HG03103 (cell line): Measurements from ENCODE around the gene SDCCAG8.

Source experiments
- ATAC-seq: cut with Tn5 transposase; IDR thresholded peaks from one replicate; pipeline ENCODE4 v1.9.1; 2021; ENCODE audit warnings: low read depth; ENCODE audit not compliant: unreplicated experiment

SDCCAG8 gene

DNA sequence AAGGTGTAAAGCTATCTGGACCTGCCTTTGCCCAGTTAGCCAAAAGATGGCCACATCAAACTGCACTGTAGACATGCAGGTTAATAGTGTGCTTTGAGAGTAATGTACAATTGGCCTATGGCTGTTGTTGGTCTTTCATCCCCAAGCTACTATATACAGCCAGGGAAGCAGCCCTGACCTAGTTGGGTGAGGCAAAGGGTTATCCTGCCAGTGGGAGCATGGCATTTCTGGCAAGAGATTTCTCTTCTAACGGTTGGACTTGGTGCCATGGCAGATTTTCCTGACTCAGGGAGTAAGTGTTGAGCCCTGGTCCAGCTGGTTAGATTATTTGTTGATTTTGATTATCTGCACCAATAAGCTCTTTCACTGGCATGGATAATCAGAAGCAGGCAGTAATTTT is 119.8 kb downstream of the SDCCAG8 start:
- ATAC-seq, result no peak

GRCh38 chr1:243378669-243379068 is 122.8 kb downstream of the SDCCAG8 start:
- no peak for ATAC-seq

DNA sequence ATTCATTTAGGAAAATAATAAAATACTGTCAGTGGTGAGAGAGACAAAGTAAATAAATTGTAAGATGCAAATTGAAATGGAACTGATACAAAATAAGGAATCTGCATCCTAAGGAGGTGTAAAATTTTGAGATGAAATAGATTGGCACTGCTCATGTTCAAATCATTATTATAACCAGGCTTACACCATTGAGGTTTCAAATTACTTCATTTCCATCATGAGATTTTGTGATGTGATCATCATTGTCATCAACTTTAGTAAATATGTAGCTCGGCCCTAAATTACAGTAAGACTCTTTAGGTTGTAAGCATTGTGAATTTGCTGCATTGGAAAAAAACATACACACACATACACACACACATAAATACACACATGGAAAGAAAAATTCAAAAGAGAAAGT is 123.4 kb downstream of the SDCCAG8 start:
- no peak for ATAC-seq

- ATAC-seq, result no peak
Measured at GRCh38 chr1:243379706-243380105, 123.9 kb downstream of the SDCCAG8 start.

DNA sequence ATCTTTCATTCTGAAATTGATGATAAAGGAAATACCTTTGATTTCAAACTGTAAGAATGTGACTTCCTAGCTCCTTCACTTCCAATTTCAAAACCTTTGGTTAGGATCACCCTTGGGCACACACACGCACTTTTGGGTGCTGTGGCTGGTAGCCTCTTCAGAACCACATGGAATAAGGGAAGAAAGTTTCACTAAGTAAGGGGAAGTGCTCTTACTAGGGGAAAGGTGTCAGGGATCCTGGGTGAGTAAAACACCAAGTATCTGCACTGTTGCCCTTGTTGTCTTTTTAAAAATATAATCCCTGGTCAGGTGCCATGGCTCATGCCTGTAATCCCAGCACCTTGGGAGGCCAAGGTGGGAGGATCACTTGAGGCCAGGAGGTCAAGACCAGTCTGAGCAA is 132.4 kb downstream of the SDCCAG8 start:
- no peak for ATAC-seq

DNA sequence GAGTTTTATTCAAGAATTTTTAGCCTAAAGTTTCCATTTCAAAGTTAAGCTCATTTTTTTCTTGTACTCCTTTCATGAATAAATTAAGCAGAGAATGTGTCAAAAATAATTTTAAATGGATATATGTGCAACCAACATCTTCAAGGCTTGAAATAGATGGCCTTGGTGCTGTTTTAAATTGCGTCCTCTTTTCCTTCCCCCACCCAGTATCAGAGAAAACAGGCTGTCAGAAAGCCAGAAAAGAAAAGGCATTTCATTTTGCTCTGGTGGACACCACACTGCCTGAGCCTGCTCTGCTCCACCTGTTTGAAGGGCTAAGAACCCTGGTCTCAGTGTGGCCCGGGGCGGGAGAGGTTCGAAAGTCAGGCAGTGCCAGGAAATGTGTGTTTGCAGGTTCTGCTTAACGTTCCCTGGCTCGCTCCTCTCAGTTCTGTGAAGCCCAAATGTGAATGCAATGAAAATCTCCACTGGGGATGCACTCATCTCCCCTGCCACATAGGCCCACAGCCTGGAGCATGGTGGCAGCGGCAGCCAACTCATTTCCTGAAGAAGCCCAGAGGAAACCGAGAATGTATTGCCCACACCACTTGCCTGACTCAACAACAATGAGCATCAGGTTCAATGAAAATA is 134.4 kb downstream of the SDCCAG8 start:
- no peak for ATAC-seq

DNA sequence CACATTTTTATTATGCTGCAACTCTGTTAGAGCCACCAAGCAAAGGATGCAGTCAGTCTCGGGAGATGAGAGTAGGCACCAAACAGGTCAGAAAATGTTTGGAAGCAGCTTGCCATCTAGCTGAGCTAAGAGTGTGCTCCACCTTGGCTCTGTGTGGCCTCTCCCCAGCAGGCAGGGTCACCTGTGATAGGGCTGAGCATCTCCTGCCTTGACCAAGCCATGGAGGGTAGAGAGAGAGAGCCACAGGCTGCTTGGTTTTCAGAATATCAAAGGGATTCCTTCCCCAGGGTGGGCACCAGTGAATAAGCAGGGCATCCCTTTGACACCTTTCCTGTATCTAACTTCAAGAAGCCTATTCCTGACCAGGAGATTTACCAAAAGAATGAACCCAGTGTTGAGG is 135.5 kb downstream of the SDCCAG8 start:
- ATAC-seq, result no peak

DNA sequence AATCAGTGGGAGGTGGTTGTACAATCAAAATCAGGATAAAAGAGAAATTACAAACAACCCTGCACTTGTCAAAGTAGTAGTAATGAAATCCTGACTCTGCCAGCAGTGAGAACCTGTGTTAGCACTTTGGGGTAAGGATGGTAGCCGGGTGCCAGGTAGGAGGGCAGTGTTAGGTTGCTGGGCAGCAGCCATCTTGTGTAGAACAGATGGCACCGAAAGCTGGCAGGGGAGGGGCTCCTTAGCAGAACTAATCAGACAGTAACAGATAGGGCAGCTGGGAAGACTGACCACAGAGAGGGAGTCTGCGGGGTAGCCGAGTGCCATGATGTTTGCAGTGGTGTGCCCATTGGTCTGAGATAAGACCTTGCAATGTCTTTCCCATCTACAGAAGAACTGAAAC is 137.3 kb downstream of the SDCCAG8 start:
- ATAC-seq, result no peak

DNA sequence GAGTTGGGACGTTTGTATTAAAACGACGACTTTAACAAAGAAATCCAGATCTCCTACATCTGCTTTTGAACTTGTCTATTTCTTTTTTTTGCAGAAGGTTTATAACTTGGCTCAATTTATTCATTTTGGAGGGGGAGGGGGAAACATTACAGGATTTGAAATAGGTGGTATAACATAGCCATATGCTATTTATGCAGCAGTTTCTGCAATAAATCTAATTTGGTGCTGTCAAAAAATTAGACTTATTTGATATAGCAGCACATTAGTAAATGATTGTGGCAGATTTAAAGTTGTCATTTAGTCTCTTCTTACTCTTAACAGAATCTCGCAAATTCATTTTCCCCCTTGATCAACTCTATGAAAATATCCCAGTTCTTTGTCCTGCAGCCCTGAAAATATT is 138.2 kb downstream of the SDCCAG8 start:
- ATAC-seq, result no peak

DNA sequence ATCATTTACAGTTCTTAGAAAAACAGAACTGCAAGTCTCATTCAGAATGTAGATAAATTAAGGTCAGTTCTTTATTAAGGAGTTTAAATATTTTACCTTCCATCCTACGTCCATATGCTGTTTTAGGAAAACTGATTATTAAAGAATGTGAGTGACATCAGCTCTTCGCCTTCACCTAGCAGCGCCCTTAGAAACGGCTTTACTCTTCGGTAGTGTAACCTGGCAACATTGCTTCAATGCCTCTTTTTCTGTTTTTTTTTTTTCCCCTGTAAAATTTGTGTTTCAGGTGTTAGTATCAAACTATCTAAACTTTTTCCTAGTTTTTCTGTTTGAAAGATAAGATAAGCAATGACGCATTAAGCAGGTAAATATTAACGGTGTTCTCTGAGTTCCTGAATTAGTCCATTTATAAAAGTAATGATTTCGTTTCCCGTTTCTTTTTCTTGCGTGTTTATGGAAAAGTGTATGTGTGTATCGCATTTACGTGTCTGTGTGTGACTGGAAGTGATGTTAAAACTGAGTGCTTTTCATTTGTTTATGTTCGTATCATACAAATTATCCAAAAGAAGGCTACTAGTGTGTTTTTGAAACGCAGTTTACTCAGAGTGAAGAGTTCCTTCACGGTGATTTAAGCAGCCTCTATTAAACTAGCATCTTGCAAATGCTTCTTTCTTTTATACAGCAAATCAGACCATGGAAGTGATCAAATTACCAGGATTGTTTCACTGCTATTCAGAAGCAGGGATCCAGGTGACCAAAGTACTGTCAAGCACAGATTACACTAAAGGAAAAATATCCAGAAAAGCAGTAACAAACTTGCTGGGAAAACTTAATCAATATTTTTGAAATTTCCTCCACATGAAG is 139.0 kb downstream of the SDCCAG8 start:
- no peak for ATAC-seq

GRCh38 chr1:243396424-243396823 is 140.6 kb downstream of the SDCCAG8 start:
- no peak for ATAC-seq

DNA sequence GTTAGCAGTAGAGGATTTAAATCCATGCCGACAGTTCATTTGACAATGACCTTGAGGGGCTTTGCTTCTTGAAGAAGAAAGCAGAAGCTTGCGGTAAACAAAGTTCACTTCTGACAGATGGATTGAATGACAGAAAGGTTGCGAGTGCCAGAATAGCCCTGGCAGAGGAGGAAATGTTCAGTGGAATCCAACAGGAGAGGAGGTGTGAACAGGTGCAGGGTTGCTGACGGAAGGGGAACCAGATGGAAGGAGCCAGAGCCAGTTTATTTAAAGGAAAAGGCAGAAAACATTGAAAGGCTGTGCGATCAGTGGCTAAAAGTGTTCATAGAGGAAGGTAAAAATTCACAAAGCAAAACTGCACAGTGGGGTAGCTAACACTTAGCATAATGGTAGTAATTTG is 141.0 kb downstream of the SDCCAG8 start:
- no peak for ATAC-seq

- ATAC-seq, result no peak
Measured at GRCh38 chr1:243397613-243398321, 141.9 kb downstream of the SDCCAG8 start.

GRCh38 chr1:243399561-243400155 is 143.8 kb downstream of the SDCCAG8 start:
- no peak for ATAC-seq

DNA sequence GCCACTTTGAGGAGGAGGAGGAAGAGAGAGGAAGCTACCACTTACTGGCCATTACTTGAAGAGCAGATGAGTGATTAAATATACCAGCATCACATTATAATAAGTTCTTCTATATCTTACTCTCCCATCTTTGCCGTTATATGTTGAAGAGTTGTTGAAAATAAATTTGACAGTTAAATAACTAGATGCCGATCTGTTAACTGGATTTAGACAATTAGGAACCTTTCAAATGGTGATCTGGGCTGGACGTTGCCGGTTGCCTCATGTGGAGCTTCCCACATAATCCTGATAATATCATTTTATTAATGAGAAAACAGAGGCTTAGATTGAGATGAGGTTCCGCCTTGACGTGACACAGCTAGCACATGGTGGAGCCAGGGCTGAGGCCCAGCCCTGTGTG is 147.0 kb downstream of the SDCCAG8 start:
- ATAC-seq, result no peak

GRCh38 chr1:243406424-243406823 is 150.6 kb downstream of the SDCCAG8 start:
- no peak for ATAC-seq

DNA sequence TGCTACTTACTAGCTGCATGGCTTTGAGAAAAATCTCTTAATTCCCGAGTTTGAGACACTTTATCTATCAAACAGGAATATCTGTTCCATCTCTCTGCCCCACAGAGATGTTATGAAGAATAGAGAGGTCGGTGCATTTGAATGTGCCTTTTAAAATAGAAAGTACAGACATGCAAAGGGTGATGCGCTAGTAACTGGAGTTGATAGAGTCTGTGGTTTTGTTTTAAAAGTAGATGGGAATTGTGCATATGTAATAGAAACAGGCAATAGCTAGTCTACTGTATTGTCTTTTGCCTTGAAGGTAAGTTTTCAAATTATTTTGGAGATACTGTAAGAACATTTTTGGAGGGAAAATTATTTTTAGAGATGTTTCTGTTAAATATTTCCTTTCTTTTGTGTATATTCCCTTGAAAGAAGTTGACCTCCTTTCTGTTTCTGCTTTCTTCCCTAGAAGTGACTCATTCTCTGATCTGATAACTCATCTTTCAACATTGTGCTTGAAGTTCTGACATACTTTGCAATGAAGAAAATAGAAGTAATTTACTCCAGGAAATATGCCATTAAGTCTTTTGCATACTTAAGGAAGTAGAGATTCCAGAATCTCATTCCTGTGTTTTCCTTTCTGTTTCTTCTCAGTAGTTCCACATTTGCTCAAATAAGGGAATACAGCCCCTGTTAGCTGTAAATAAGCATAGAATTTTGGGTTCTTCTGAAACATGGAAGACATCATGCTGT is 151.6 kb downstream of the SDCCAG8 start:
- no peak for ATAC-seq

- ATAC-seq, result no peak
Measured at GRCh38 chr1:243408479-243408878, 152.6 kb downstream of the SDCCAG8 start.

GRCh38 chr1:243409284-243409683 is 153.4 kb downstream of the SDCCAG8 start:
- ATAC-seq, result no peak

DNA sequence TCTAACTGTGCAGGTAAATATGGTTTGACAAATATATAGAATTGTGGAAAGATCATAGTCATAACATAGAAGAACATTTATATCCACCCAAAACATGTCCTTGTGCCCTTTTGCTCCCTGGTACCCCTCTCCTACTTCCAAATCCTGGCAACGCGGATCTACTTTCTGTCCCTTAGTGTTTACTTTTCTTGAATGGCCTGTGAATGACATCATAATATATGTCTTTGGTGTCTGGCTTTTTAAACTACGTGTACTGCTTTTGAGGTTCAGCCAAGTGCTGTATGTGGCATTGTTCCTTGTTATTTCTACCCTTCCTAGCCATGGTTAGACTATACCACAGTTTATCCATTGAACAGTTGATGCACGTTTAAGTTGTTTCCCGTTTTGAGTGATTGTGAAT is 155.6 kb downstream of the SDCCAG8 start:
- ATAC-seq, result no peak
